Type B pancreatic cell (in vitro differentiated cells): Measurements from ENCODE around the gene PCSK9. TPM values are rescaled to one million over a fixed set of nuclear protein-coding genes. Genes with fewer than 3 reads are reported as not detected.
A peak's percentile ranks its signal among the peaks of the same experiment; 100 is the strongest.

Source experiments
- DNase-seq: peaks from one replicate; pipeline ENCODE4 v3.0.0; 2021; ENCODE audit warnings: mixed read lengths; ENCODE audit not compliant: unreplicated experiment; ENCODE audit errors: extremely low spot score
- H3K27ac Mint-ChIP-seq: 2 replicates; pipeline ENCODE4 v1.8.0; 2021; ENCODE audit warnings: mild to moderate bottlenecking, mixed read lengths
- H3K27me3 Mint-ChIP-seq: 2 replicates; pipeline ENCODE4 v1.8.0; 2021; ENCODE audit warnings: mixed read lengths
- H3K36me3 Mint-ChIP-seq: 2 replicates; pipeline ENCODE4 v1.8.0; 2021; ENCODE audit warnings: mixed read lengths
- H3K4me1 Mint-ChIP-seq: one replicate; pipeline ENCODE4 v1.8.0; 2021; ENCODE audit warnings: mixed read lengths; ENCODE audit not compliant: unreplicated experiment
- H3K4me3 Mint-ChIP-seq: 2 replicates; pipeline ENCODE4 v1.8.0; 2021; ENCODE audit warnings: mild to moderate bottlenecking, mixed read lengths
- H3K9me3 Mint-ChIP-seq: 2 replicates; pipeline ENCODE4 v1.8.0; 2021; ENCODE audit warnings: mixed read lengths
- total RNA-seq: library from RNA; stranded (reverse); gene quantifications from 2 replicates; pipeline ENCODE4 v1.2.1, GENCODE V29; 2021; ENCODE audit warnings: low replicate concordance
- TF ChIP-seq, protein P1 (sequence below): fragments of 200-600 bp; sonication (generic); conservative IDR thresholded peaks from 2 replicates; pipeline ENCODE4 v1.5.0; 2021; ENCODE audit warnings: antibody characterized with exemption, mild to moderate bottlenecking

PCSK9 gene
- total RNA-seq, 1 donor from 2014 or later = 15.3 TPM

DNA sequence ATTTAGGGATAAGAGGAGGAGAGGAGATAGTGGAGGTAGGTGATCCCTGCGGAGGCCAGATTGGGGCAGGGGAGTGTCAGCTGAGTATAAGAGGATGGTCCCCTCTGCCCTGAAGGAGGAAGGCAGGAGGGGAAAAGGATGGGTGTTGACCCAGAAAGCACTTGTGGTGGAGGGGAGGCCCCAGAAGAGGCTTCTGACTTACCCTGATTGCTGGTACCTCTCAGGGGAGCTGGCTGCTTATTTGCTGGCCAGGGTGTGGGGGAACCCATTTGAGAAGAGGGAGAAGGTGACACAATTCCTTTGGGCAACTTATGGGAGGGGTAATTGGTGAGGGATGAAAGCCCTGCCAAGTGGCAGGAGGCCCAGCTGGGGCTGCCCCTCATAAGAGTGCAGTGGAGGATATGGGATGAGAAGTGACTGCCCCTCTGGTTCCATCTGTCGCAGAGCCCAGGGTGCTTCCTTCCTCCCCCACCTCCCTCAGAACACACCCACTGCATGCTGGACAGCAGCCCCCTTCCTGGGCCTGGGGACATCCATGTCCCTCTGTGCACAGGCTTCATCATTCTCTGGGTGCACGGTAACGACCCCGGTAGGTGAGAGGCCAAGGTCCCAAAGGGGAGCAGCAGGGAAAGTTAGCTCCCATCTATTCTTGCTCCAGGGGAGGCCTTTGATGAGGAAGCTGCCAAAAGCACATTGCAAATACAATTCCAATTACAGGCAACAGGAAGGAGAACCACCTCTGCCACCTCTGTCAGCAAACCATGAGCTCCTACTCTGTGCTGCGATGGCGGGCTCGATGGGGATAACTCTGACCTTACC, 1.4 kb upstream of the PCSK9 start:
- DNase-seq = no peak
- peaks cover 74% of the 10 kb centered on the region for H3K27me3 Mint-ChIP-seq
- peak overlapping the region; percentile 21 for H3K27ac Mint-ChIP-seq
- H3K4me3 Mint-ChIP-seq = peak overlapping the region; percentile 24
- H3K9me3 Mint-ChIP-seq = no peaks in the 10 kb centered on the region
- H3K36me3 Mint-ChIP-seq = no peaks in the 10 kb centered on the region
- peaks cover 42% of the 10 kb centered on the region for H3K4me1 Mint-ChIP-seq
- TF ChIP-seq, protein P1, sequence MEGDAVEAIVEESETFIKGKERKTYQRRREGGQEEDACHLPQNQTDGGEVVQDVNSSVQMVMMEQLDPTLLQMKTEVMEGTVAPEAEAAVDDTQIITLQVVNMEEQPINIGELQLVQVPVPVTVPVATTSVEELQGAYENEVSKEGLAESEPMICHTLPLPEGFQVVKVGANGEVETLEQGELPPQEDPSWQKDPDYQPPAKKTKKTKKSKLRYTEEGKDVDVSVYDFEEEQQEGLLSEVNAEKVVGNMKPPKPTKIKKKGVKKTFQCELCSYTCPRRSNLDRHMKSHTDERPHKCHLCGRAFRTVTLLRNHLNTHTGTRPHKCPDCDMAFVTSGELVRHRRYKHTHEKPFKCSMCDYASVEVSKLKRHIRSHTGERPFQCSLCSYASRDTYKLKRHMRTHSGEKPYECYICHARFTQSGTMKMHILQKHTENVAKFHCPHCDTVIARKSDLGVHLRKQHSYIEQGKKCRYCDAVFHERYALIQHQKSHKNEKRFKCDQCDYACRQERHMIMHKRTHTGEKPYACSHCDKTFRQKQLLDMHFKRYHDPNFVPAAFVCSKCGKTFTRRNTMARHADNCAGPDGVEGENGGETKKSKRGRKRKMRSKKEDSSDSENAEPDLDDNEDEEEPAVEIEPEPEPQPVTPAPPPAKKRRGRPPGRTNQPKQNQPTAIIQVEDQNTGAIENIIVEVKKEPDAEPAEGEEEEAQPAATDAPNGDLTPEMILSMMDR = no peak

DNA sequence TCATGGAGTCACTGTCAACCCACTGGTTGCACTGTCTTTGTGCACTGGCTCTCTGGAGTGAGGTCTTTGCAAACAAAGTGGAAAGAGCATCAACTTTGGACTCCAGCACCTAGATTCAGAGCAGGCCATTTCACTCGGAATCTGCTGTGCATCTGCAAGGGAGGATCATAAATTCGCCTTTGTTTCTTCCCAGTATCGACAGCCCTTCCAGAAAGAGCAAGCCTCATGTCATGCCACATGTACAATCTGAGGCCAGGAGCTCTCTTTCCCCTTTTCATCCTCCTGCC, 853 bp upstream of the PCSK9 start:
- peaks cover 72% of the 10 kb centered on the region for H3K27me3 Mint-ChIP-seq
- H3K36me3 Mint-ChIP-seq = peaks cover 2% of the 10 kb centered on the region
- no peak for DNase-seq
- no peaks in the 10 kb centered on the region for H3K9me3 Mint-ChIP-seq
- H3K27ac Mint-ChIP-seq = no peak overlapping the region
- H3K4me1 Mint-ChIP-seq = peaks cover 37% of the 10 kb centered on the region
- TF ChIP-seq, protein P1 = no peak
- peak overlapping the region; percentile 91 for H3K4me3 Mint-ChIP-seq

- TF ChIP-seq, protein P1 = no peak
- H3K4me1 Mint-ChIP-seq = peaks cover 36% of the 10 kb centered on the region
- no peak for DNase-seq
- peaks cover 5% of the 10 kb centered on the region for H3K36me3 Mint-ChIP-seq
- H3K27me3 Mint-ChIP-seq = peaks cover 72% of the 10 kb centered on the region
- H3K9me3 Mint-ChIP-seq = no peaks in the 10 kb centered on the region
- peak overlapping the region; percentile 82 for H3K27ac Mint-ChIP-seq
- peak overlapping the region; percentile 91 for H3K4me3 Mint-ChIP-seq
Measured at GRCh38 chr1:55038974-55039341, 390 bp upstream of the PCSK9 start.

DNA sequence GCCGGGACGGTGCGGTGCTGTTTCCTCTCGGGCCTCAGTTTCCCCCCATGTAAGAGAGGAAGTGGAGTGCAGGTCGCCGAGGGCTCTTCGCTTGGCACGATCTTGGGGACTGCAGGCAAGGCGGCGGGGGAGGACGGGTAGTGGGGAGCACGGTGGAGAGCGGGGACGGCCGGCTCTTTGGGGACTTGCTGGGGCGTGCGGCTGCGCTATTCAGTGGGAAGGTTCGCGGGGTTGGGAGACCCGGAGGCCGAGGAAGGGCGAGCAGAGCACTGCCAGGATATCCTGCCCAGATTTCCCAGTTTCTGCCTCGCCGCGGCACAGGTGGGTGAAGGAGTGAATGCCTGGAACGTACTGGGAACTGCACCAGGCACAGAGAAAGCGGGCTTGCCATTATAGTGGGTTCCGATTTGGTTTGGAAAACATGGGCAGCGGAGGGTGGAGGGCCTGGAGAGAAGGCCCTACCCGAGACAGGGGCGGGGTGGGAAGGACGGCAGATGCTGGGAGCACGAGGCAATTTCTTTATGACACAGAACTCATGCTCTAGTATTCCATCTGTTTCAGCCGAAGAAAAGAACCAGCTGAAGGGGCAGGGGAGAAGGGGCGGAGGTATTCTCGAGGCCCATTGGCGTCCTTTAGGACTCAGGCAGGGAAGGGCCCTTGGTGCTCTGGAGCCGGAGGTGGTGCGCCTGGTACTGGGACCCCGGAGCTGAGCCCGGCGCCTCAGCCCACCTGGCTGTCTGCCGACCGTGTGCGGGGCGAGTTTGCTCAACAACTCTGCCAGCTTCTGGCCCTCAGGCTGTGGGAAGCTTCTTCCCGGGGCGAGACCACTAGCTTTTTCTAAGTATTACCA, 960 bp downstream of the PCSK9 start:
- Mint-ChIP-seq H3K9me3 (no peaks in the 10 kb centered on the region), H3K4me1 (peaks cover 27% of the 10 kb centered on the region), H3K4me3 (peak overlapping the region; percentile 91), H3K36me3 (peaks cover 5% of the 10 kb centered on the region), H3K27ac (peak overlapping the region; percentile 77), H3K27me3 (peaks cover 69% of the 10 kb centered on the region)
- no peak for DNase-seq
- TF ChIP-seq, protein P1 = no peak

DNA sequence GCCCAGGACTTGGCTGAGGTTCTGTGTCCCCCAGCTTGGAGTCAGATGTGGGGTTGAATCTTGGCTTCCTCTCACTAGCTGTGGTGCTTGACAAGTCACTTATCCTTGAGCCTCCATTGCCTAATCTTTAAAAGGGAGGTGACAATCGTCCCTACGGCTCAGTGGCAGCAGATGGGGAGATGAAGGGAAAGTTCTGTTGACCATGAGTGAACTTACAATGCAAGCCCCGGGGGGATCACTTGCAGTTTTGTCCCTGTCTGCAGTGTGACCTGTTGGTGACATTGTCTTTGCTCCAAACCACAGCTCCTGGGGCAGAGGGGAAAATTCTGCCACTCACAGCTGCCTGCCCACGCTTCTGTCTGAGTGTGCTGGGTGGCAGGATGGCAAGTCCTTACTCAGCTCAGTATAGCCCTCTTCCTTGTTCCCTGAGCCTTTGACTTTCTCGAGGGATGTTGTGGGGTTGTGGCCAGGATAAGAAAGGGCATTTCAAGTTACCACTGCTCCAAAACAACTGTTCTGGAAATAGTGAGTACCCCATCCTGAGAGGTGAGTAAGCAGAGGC, 1.7 kb downstream of the PCSK9 start:
- no peak for DNase-seq
- peaks cover 23% of the 10 kb centered on the region for H3K4me1 Mint-ChIP-seq
- H3K27ac Mint-ChIP-seq = no peak overlapping the region
- TF ChIP-seq, protein P1 = no peak
- H3K4me3 Mint-ChIP-seq = peak overlapping the region; percentile 91
- H3K36me3 Mint-ChIP-seq = peaks cover 5% of the 10 kb centered on the region
- H3K9me3 Mint-ChIP-seq = no peaks in the 10 kb centered on the region
- H3K27me3 Mint-ChIP-seq = peaks cover 62% of the 10 kb centered on the region
